T-helper 22 cell (primary cell): Measurements from ENCODE around the gene C16orf74.

Source experiments
- DNase-seq: peaks from one replicate; pipeline ENCODE4 v3.0.0-alpha.2; 2020; ENCODE audit warnings: low read depth

C16orf74 gene

GRCh38 chr16:85673529-85674417, 77.1 kb downstream of the C16orf74 start:
- DNase-seq = no peak

GRCh38 chr16:85670840-85671239, 80.1 kb downstream of the C16orf74 start:
- DNase-seq = no peak

GRCh38 chr16:85668676-85669424, 82.0 kb downstream of the C16orf74 start:
- DNase-seq = no peak

GRCh38 chr16:85667841-85668413, 83.0 kb downstream of the C16orf74 start:
- DNase-seq = no peak

GRCh38 chr16:85667261-85667660, 83.6 kb downstream of the C16orf74 start:
- DNase-seq = no peak

- DNase-seq = no peak
Observed at GRCh38 chr16:85665929-85666328, 85.0 kb downstream of the C16orf74 start.

- DNase-seq = no peak
Observed at GRCh38 chr16:85665373-85665740, 85.5 kb downstream of the C16orf74 start.

- no peak for DNase-seq
Observed at GRCh38 chr16:85664580-85665372, 86.1 kb downstream of the C16orf74 start.

GRCh38 chr16:85663891-85664321, 87.0 kb downstream of the C16orf74 start:
- no peak for DNase-seq

GRCh38 chr16:85662976-85663830, 87.7 kb downstream of the C16orf74 start:
- no peak for DNase-seq

- DNase-seq = no peak
Observed at GRCh38 chr16:85662482-85662812, 88.4 kb downstream of the C16orf74 start.

GRCh38 chr16:85661740-85662481, 89.0 kb downstream of the C16orf74 start:
- no peak for DNase-seq

- DNase-seq = no peak
Observed at GRCh38 chr16:85660843-85661739, 89.8 kb downstream of the C16orf74 start.

- no peak for DNase-seq
Observed at GRCh38 chr16:85659805-85660511, 90.9 kb downstream of the C16orf74 start.

GRCh38 chr16:85659336-85659735, 91.6 kb downstream of the C16orf74 start:
- no peak for DNase-seq

- DNase-seq = no peak
Observed at GRCh38 chr16:85658504-85659326, 92.2 kb downstream of the C16orf74 start.

GRCh38 chr16:85657996-85658395, 92.9 kb downstream of the C16orf74 start:
- no peak for DNase-seq
